Activated CD4-positive, alpha-beta T cell treated with anti-CD3 and anti-CD28 coated beads for 48 hours (primary cell): ENCODE results near the gene TMEM202.
"Not testable (repeated sequence)": the region's sequence is repeated elsewhere in the genome, so short reads cannot be mapped to it uniquely, and the experiment has no call there.

Source experiments
- DNase-seq: peaks from one replicate; pipeline ENCODE4 v3.0.0-alpha.2; 2020

TMEM202 gene

GRCh38 chr15:72404841-72405240 is 6.7 kb downstream of the TMEM202 start:
- DNase-seq: no peak

- no peak for DNase-seq
These were observed 8.8 kb downstream of the TMEM202 start for GRCh38 chr15:72406936-72407335.

GRCh38 chr15:72411111-72411510 is 13.0 kb downstream of the TMEM202 start:
- DNase-seq: no peak

- no peak for DNase-seq
These were observed 13.4 kb downstream of the TMEM202 start for GRCh38 chr15:72411544-72411943.

- not testable (repeated sequence) for DNase-seq
These were observed 15.2 kb downstream of the TMEM202 start for GRCh38 chr15:72413337-72413736.

GRCh38 chr15:72415304-72415703 is 17.2 kb downstream of the TMEM202 start:
- no peak for DNase-seq

- not testable (repeated sequence) for DNase-seq
These were observed 21.7 kb downstream of the TMEM202 start for GRCh38 chr15:72419768-72420167.

- no peak for DNase-seq
These were observed 22.5 kb downstream of the TMEM202 start for GRCh38 chr15:72420576-72420975.

GRCh38 chr15:72421484-72421883 is 23.4 kb downstream of the TMEM202 start:
- no peak for DNase-seq

GRCh38 chr15:72423256-72423655 is 25.2 kb downstream of the TMEM202 start:
- DNase-seq: no peak

GRCh38 chr15:72426753-72427152 is 28.6 kb downstream of the TMEM202 start:
- no peak for DNase-seq

GRCh38 chr15:72437650-72438316 is 39.7 kb downstream of the TMEM202 start:
- no peak for DNase-seq

GRCh38 chr15:72442848-72443247 is 44.7 kb downstream of the TMEM202 start:
- not testable (repeated sequence) for DNase-seq

- DNase-seq: no peak
These were observed 47.3 kb downstream of the TMEM202 start for GRCh38 chr15:72445426-72445825.

GRCh38 chr15:72450805-72451204 is 52.7 kb downstream of the TMEM202 start:
- no peak for DNase-seq

GRCh38 chr15:72451224-72451623 is 53.1 kb downstream of the TMEM202 start:
- no peak for DNase-seq

- no peak for DNase-seq
These were observed 58.6 kb downstream of the TMEM202 start for GRCh38 chr15:72456684-72457083.
